ENCODE results near the gene PCDHGB4.

PCDHGB4 gene

GRCh38 chr5:141399555-141400258 lies 12.2 kb downstream of the PCDHGB4 start:
- no peak for TF ChIP-seq ZSCAN23 (tag by site-specific recombination; IDR thresholded peaks at IDR 0.05)
- TF ChIP-seq BCL11B (tag by site-specific recombination; IDR thresholded peaks at IDR 0.05; ENCODE audit: low read depth): no peak
- TF ChIP-seq ZNF366 (tag by site-specific recombination; conservative IDR thresholded peaks at IDR 0.05): no peak
- TF ChIP-seq ZNF416 (tag by site-specific recombination; IDR thresholded peaks at IDR 0.05): no peak
- no peak for TF ChIP-seq ZNF426 (tag by site-specific recombination; IDR thresholded peaks at IDR 0.05)
- no peak for TF ChIP-seq ZNF654 (tag by site-specific recombination; IDR thresholded peaks at IDR 0.05; ENCODE audit: low read depth)
- no peak for TF ChIP-seq ZNF707 (tag by site-specific recombination; IDR thresholded peaks at IDR 0.05)
- TF ChIP-seq ZBTB7A (tag by site-specific recombination; IDR thresholded peaks at IDR 0.05; ENCODE audit: low read depth): no peak
- no peak for TF ChIP-seq ZNF221 (tag by site-specific recombination; IDR thresholded peaks at IDR 0.05; ENCODE audit: borderline replicate concordance)
- no peak for TF ChIP-seq ZNF488 (tag by site-specific recombination; IDR thresholded peaks at IDR 0.05)
- TF ChIP-seq ZNF530 (tag by site-specific recombination; IDR thresholded peaks at IDR 0.05; ENCODE audit: low read depth): no peak
- TF ChIP-seq ZSCAN18 (tag by site-specific recombination; IDR thresholded peaks at IDR 0.05): no peak
- TF ChIP-seq ZNF48 (tag by site-specific recombination; IDR thresholded peaks at IDR 0.05): no peak
- TF ChIP-seq ZNF26 (tag by site-specific recombination; IDR thresholded peaks at IDR 0.05): no peak
- Histone ChIP-seq H3K4me1 (ENCODE audit: control insufficient read depth, insufficient read depth, low read length) (no peaks in the 10 kb centered on the region), H3K4me3 (ENCODE audit: low read depth, low read length) (no peak overlapping the region), H3K27ac (ENCODE audit: extremely low read depth, low read depth, low read length) (no peak overlapping the region), H3K9me3 (ENCODE audit: control insufficient read depth, insufficient read depth, low read depth, low read length) (no peaks in the 10 kb centered on the region; the same call in 1 of the 2 replicates), H3K36me3 (ENCODE audit: control insufficient read depth in 2 of 2, insufficient read depth in 1 of 2, low read length in 2 of 2) (no peaks in the 10 kb centered on the region)
- CTCF ChIA-PET: interaction anchor here (1.0 to 1.5 kb wide), 3 partner anchors 22 to 165 kb away, joined by 3 to 4 read pairs (median 3); partner anchors contain the start of gene PCDHGA11
- POLR2A ChIA-PET: no interaction called here

- CTCF ChIA-PET: interaction anchor here (0.8 kb wide), 2 partner anchors 20 to 155 kb away, joined by 3 to 4 read pairs; partner anchors contain the start of gene PCDHGA7
- TF ChIP-seq HOXC10 (CRISPR knock-in tag; IDR thresholded peaks at IDR 0.05) (no peak), ZNF624 (tag by site-specific recombination; IDR thresholded peaks at IDR 0.05) (no peak), ZBTB8A (tag by site-specific recombination; IDR thresholded peaks at IDR 0.05) (no peak), ZSCAN4 (tag by site-specific recombination; IDR thresholded peaks at IDR 0.05) (no peak), ZBTB10 (tag by site-specific recombination; IDR thresholded peaks at IDR 0.05) (no peak), ZNF596 (tag by site-specific recombination; IDR thresholded peaks at IDR 0.05) (no peak), ZNF791 (tag by site-specific recombination; IDR thresholded peaks at IDR 0.05) (no peak), IKZF3 (tag by site-specific recombination; IDR thresholded peaks at IDR 0.05) (no peak), BCL6B (tag by site-specific recombination; IDR thresholded peaks at IDR 0.05) (no peak)
- Histone ChIP-seq H3K27ac (ENCODE audit: extremely low read depth, low read depth, low read length) (no peak within 1 kb of the TSS), H3K4me3 (ENCODE audit: low read depth, low read length) (no peak within 1 kb of the TSS), H3K9me3 (ENCODE audit: control insufficient read depth, insufficient read depth, low read depth, low read length) (no peaks in the 10 kb centered on the region; the same call in 1 of the 2 replicates), H3K36me3 (ENCODE audit: control insufficient read depth in 2 of 2, insufficient read depth in 1 of 2, low read length in 2 of 2) (no peaks in the 10 kb centered on the region), H3K4me1 (ENCODE audit: control insufficient read depth, insufficient read depth, low read length) (no peaks in the 10 kb centered on the region)
- POLR2A ChIA-PET: no interaction called here
These were observed 15.2 kb downstream of the PCDHGB4 start, which contains the start of gene PCDHGA9 for GRCh38 chr5:141402553-141403243. PCDHGA9 (plus strand) TSS chr5:141402778; CDS start chr5:141402953, 175 bp downstream.
